HepG2 (cell line): ENCODE results near the gene BCL2L2. TPM values are rescaled to one million over a fixed set of nuclear protein-coding genes. Genes with fewer than 3 reads are reported as not detected.

Source experiments
- AHDC1 ChIP-seq: sonication (generic); formaldehyde crosslinking; IDR thresholded peaks from 2 replicates; pipeline ENCODE4 v1.5.1; 2020; ENCODE audit warnings: mild to moderate bottlenecking, missing genetic modification reagents, borderline replicate concordance
- ARID2 ChIP-seq: sonication (generic); formaldehyde crosslinking; IDR thresholded peaks from 2 replicates; pipeline ENCODE4 v1.8.1; 2022; ENCODE audit warnings: mild to moderate bottlenecking, missing genetic modification reagents, borderline replicate concordance
- DMAP1 ChIP-seq: IDR thresholded peaks from 2 replicates; pipeline ENCODE4 v1.6.1; 2016
- ELF3 ChIP-seq: IDR thresholded peaks from 2 replicates; pipeline ENCODE4 v1.6.1; 2016; ENCODE audit warnings: missing genetic modification reagents, missing compliant biosample characterization
- KAT7 ChIP-seq: IDR thresholded peaks from 2 replicates; pipeline ENCODE4 v1.6.1; 2018; ENCODE audit warnings: borderline replicate concordance, missing compliant biosample characterization
- KMT2A ChIP-seq: sonication (generic); formaldehyde crosslinking; IDR thresholded peaks from 2 replicates; pipeline ENCODE4 v1.4.0; 2020; ENCODE audit warnings: missing genetic modification reagents
- MEIS2 ChIP-seq: sonication (generic); formaldehyde crosslinking; IDR thresholded peaks from 2 replicates; pipeline ENCODE4 v1.9.0; 2021; ENCODE audit warnings: mild to moderate bottlenecking, missing genetic modification reagents
- NR2F2 ChIP-seq: IDR thresholded peaks from 2 replicates; pipeline ENCODE4 v1.6.1; 2012; ENCODE audit warnings: low read depth, inconsistent platforms, borderline replicate concordance
- SAP130 ChIP-seq: IDR thresholded peaks from 2 replicates; pipeline ENCODE4 v1.6.1; 2016; ENCODE audit warnings: low read depth
- ZFP36 ChIP-seq: fragments of 150-350 bp; IDR thresholded peaks from 2 replicates; pipeline ENCODE4 v1.6.1; 2018; ENCODE audit warnings: borderline replicate concordance, low read length, low read depth; ENCODE audit not compliant: partially characterized antibody
- ZNF552 ChIP-seq: sonication (generic); formaldehyde crosslinking; IDR thresholded peaks from 2 replicates; pipeline ENCODE4 v1.9.0; 2022; ENCODE audit warnings: missing genetic modification reagents, mild to moderate bottlenecking, borderline replicate concordance
- ZNF577 ChIP-seq: sonication (generic); formaldehyde crosslinking; IDR thresholded peaks from 2 replicates; pipeline ENCODE4 v1.4.0; 2020; ENCODE audit warnings: mild to moderate bottlenecking, low read depth, missing genetic modification reagents, borderline replicate concordance
- ZNF609 ChIP-seq: sonication (generic); formaldehyde crosslinking; IDR thresholded peaks from 2 replicates; pipeline ENCODE4 v1.4.0; 2020; ENCODE audit warnings: mild to moderate bottlenecking, missing genetic modification reagents, borderline replicate concordance
- ZNF749 ChIP-seq: sonication (generic); formaldehyde crosslinking; IDR thresholded peaks from 2 replicates; pipeline ENCODE4 v1.8.0; 2022; ENCODE audit warnings: mild to moderate bottlenecking, missing genetic modification reagents, moderate library complexity, borderline replicate concordance
- ZNF761 ChIP-seq: sonication (generic); formaldehyde crosslinking; conservative IDR thresholded peaks from 2 replicates; pipeline ENCODE4 v1.4.0; 2020; ENCODE audit warnings: mild to moderate bottlenecking, missing genetic modification reagents
- ZNF773 ChIP-seq: sonication (generic); formaldehyde crosslinking; IDR thresholded peaks from 2 replicates; pipeline ENCODE4 v1.4.0; 2020; ENCODE audit warnings: missing genetic modification reagents, borderline replicate concordance
- polyA plus RNA-seq, 8 experiments: library from polyadenylated mRNA; depleted of rRNA in 3 of 8; stranded (reverse) in 7 of 8; unstranded in 1 of 8; fragments of >200 nt; fragmentation: Illumina TruSeq in 4 of 8; extraction: Trizol in 4 of 8; gene quantifications; 2 replicates each; pipeline versions ENCODE4 v1.2.1 to v1.2.3, GENCODE V29; 2011 to 2016; ENCODE audit warnings: low read depth in 4 of 8, missing spikeins in 1 of 8, mixed read lengths in 1 of 8; ENCODE audit not compliant: insufficient read depth in 1 of 8
- total RNA-seq, 5 experiments: library from RNA; depleted of rRNA; stranded (reverse); fragments of >200 nt; fragmentation: Illumina TruSeq; extraction: Trizol; gene quantifications; 2 replicates each; pipeline ENCODE4 v1.2.3, GENCODE V29; 2016; ENCODE audit warnings: low read depth in 1 of 5
- TF ChIP-seq, protein P1 (sequence below): IDR thresholded peaks from 2 replicates; pipeline ENCODE4 v1.6.1; 2016; ENCODE audit warnings: control low read depth

Gene BCL2L2
- total and polyA plus RNA-seq, 2 of the 13 experiments (the other 11 are each of a cell fraction or from before 2014, with no cell fraction given): 28.1 to 49.8 TPM

- peak; percentile 47; the same call in 1 of the 2 replicates for TF ChIP-seq ZNF609 (CRISPR knock-in tag)
- TF ChIP-seq SAP130 (CRISPR knock-in tag): peak; percentile 19; the same call in 1 of the 2 replicates
- TF ChIP-seq NR2F2: no peak
- TF ChIP-seq ZNF773 (CRISPR knock-in tag): no peak
- no peak for TF ChIP-seq ZFP36
- TF ChIP-seq ELF3 (CRISPR knock-in tag): no peak; the same call in 1 of the 2 replicates
- no peak; the same call in 1 of the 2 replicates for TF ChIP-seq ZNF761
- TF ChIP-seq AHDC1 (CRISPR knock-in tag): no peak
- TF ChIP-seq DMAP1: no peak
- TF ChIP-seq MEIS2 (CRISPR knock-in tag): no peak
- TF ChIP-seq KMT2A (CRISPR knock-in tag): 0 out of 2 replicates have a peak, but pooled peaks have one; percentile 3
- TF ChIP-seq KAT7 (CRISPR knock-in tag): 0 out of 2 replicates have a peak, but pooled peaks have one; percentile 17
- 0 out of 2 replicates have a peak, but pooled peaks have one; percentile 4 for TF ChIP-seq ARID2 (CRISPR knock-in tag)
- TF ChIP-seq ZNF552: no peak
- TF ChIP-seq ZNF749 (CRISPR knock-in tag): no peak
- TF ChIP-seq, protein P1, sequence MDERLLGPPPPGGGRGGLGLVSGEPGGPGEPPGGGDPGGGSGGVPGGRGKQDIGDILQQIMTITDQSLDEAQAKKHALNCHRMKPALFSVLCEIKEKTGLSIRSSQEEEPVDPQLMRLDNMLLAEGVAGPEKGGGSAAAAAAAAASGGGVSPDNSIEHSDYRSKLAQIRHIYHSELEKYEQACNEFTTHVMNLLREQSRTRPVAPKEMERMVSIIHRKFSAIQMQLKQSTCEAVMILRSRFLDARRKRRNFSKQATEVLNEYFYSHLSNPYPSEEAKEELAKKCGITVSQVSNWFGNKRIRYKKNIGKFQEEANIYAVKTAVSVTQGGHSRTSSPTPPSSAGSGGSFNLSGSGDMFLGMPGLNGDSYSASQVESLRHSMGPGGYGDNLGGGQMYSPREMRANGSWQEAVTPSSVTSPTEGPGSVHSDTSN (CRISPR knock-in tag): no peak
- TF ChIP-seq ZNF577: no peak
Measured at GRCh38 chr14:23300687-23301223, 5.9 kb upstream of the BCL2L2 start (continued).
